IPS-NIHi11 (cell line): ENCODE measurements around the gene DENND4B.

Source experiments
- DNase-seq: peaks from one replicate; pipeline ENCODE4 v3.0.0; 2012; ENCODE audit warnings: mixed read lengths, low spot score

DENND4B gene

GRCh38 chr1:153968408-153968807 is 21.9 kb upstream of the DENND4B start:
- DNase-seq = no peak

- DNase-seq = no peak
Measured at GRCh38 chr1:153968000-153968363, 21.5 kb upstream of the DENND4B start.

GRCh38 chr1:153967107-153967999 is 20.8 kb upstream of the DENND4B start, which contains the start of gene CREB3L4:
TSS of gene CREB3L4 (plus strand) at chr1:153967902. CDS start at chr1:153968526, 624 bp downstream.
- peak; percentile 83 for DNase-seq

- DNase-seq = peak; percentile 44
Measured at GRCh38 chr1:153963850-153964331, 17.4 kb upstream of the DENND4B start.

- peak; percentile 88 for DNase-seq
Measured at GRCh38 chr1:153963030-153963849, 16.7 kb upstream of the DENND4B start, which contains the start of gene SLC39A1. TSS of gene SLC39A1 (minus strand) at chr1:153963537. CDS start at chr1:153962715, 822 bp downstream.

- no peak for DNase-seq
Measured at GRCh38 chr1:153962088-153963029, 15.8 kb upstream of the DENND4B start.

- no peak for DNase-seq
Measured at GRCh38 chr1:153961421-153961820, 14.9 kb upstream of the DENND4B start.

- DNase-seq = no peak
Measured at GRCh38 chr1:153960206-153960605, 13.7 kb upstream of the DENND4B start.

GRCh38 chr1:153959454-153959853 is 12.9 kb upstream of the DENND4B start:
- DNase-seq = no peak

GRCh38 chr1:153958961-153959260 is 12.4 kb upstream of the DENND4B start:
- DNase-seq = no peak

- peak; percentile 96 for DNase-seq
Measured at GRCh38 chr1:153958111-153958960, 11.8 kb upstream of the DENND4B start, which contains the start of gene CRTC2. TSS of gene CRTC2 (minus strand) at chr1:153958612. CDS start at chr1:153958497, 115 bp downstream.

- no peak for DNase-seq
Measured at GRCh38 chr1:153957744-153958110, 11.2 kb upstream of the DENND4B start.

GRCh38 chr1:153956997-153957715 is 10.6 kb upstream of the DENND4B start:
- no peak for DNase-seq

- DNase-seq = no peak
Measured at GRCh38 chr1:153954826-153955225, 8.3 kb upstream of the DENND4B start.

GRCh38 chr1:153953859-153954365 is 7.4 kb upstream of the DENND4B start:
- DNase-seq = no peak

- no peak for DNase-seq
Measured at GRCh38 chr1:153951801-153952200, 5.3 kb upstream of the DENND4B start.

GRCh38 chr1:153951183-153951582 is 4.7 kb upstream of the DENND4B start:
- no peak for DNase-seq

GRCh38 chr1:153945795-153946621 is 510 bp downstream of the DENND4B start:
- peak; percentile 84 for DNase-seq
